HG03439 (cell line): ENCODE results near the gene CEP112.
"Not testable (repeated sequence)": the region's sequence is repeated elsewhere in the genome, so short reads cannot be mapped to it uniquely, and the experiment has no call there.

Experiments used
- ATAC-seq: cut with Tn5 transposase; IDR thresholded peaks from one replicate; pipeline ENCODE4 v1.9.1; 2021; ENCODE audit warnings: mild to moderate bottlenecking, moderate library complexity; ENCODE audit not compliant: unreplicated experiment

CEP112 gene

DNA sequence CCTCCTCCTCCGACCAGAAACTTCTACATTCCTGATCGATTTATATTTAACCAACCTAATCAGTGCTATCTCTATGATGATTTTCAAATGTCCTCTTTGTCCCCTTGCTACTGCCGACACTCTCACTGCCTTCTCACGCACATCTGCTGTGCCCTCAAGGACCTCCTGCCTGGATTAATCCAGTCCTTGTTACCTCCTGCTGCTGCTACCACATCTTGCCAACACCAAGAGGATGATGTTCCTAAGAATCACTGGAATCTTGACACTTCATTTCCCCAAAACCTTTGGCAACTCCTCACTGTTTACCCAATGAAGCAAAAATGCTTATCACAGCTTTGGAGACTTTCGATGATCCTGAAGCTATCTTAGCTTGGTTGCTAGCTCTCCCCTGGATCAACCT, 343.2 kb downstream of the CEP112 start:
- ATAC-seq = no peak

DNA sequence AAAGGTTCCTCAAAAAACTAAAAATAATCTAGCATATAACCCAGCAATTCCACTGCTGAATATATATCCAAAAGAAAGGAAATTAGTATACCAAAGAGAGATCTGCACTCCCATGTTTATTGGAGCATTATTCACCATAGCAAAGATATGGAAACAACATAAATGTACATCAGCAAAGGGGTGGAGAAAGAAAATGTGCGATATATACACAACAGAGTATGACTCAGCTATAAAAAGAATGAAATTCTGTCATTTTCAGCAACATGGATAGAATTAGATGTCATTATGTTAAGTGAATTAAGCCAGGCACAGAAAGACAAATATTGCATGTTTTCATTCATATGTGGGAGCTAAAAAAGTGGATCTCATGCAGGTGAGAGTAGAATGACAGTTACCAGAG, 350.8 kb downstream of the CEP112 start:
- no peak for ATAC-seq

DNA sequence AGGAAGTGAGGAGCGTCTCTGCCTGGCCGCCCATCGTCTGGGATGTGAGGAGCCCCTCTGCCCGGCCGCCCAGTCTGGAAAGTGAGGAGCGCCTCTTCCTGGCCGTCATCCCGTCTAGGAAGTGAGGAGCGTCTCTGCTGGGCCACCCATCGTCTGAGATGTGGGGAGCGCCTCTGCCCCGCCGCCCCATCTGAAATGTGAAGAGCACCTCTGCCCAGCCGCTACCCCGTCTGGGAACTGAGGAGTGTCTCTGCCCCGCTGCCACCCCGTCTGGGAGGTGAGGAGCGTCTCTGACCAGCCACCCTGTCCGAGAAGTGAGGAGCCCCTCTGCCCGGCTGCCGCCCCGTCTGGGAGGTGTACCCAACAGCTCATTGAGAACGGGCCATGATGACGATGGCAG, 354.7 kb downstream of the CEP112 start:
- ATAC-seq = not testable (repeated sequence)

DNA sequence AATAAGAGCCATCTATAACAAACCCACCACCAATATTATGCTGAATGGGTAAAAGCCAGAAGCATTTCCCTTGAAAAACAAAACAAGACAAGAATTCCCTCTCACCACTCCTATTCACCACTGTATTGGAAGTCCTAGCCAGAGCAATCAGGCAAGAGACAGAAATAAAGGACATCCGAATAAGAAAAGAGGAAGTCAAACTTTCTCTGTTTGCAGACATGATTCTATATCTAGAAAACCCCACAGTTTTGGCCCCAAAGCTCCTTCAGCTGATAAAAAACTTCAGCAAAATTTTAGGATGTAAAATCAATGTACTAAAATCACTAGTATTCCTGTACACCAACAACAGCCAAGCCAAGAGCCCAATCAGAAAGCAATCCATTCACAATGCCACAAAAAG, 358.7 kb downstream of the CEP112 start:
- ATAC-seq = no peak

DNA sequence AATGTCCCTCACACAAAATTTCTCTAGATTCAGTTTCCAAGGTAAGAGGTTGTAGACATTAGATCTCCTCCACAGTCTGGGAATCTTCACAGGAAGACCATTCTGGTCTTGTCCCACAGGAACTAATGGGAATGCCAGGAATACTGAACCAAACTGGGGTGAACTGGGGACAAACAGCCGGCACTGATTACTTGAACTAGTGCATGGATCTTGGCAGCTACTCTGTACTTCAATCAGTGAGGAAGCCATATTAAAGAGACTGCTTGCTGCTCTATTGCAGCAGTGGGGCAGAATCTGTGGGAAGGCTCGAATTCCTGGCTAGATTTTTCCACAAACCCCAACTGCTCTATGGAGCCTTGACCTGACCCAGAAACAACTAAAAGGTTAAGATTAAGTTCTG, 361.6 kb downstream of the CEP112 start:
- ATAC-seq = no peak

DNA sequence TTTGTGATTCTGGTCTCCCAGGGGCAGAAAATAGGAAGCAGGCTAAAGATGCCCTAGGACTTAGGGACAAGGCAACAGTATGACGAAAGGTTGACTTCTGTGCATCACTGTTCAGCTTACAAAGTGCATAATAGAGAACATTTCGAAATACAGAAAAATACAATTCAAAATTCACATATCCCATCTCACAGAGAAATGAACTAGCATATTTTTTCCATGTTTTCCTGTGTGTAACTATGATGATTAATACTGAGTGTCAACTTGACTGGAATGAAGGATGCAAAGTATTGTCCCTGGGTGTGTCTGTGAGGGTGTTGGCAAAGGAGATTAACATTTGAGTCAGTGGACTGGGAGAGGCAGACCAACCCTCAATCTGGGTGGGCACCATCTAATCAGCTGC, 365.4 kb downstream of the CEP112 start:
- ATAC-seq = not testable (repeated sequence)

DNA sequence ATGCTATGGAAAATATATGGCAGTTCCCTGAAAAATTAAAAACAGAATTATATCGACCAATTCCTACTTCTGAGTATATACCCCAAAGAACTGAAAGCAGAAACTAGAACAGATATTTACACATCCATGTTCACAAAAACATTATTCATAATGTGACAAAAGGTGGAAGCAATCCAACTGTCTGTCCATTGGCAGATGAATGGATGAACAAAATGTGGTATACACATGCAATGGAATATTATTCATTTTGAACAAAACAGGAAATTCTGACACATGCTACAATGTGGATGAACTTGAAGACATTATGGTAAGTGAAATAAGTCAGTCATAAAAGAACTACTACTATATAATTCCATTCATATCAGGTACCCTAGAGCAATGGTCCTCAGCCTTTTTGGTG, 367.0 kb downstream of the CEP112 start:
- ATAC-seq = no peak

DNA sequence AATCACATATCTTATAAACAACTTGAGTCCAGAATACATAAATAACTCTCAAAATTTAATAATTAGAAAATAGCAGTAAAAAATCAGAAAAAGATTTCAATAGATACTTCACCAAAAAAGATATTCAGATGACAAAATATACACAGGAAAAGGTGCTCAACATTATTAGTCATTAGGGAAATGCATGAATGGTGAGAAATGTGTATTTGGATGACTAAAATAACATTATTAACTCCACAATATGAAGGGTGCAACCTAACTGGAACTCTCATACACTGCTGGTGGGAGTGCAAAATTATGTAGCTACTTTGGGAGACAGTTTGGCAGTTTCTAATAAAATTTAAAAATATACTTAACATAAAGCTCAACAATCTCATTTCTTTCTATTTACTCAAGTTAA, 368.2 kb downstream of the CEP112 start:
- no peak for ATAC-seq

DNA sequence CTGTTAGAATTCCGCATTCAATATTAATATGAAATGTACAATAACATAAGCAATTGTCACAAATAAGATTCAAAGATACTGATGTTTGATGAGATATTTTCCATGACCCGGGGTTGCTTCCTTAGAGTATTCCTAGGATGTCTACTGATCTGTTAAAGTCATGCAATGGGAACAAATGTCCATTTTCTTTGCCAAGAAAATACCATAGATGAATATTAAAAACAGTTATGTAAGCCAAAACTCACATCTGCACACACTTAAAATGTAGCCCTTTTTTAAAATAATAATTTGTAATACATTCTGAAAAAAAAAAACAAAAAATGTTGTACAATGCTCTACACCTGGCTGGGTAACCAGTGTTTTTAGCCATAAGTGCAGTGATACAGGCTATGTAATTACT, 371.1 kb downstream of the CEP112 start:
- ATAC-seq = no peak

DNA sequence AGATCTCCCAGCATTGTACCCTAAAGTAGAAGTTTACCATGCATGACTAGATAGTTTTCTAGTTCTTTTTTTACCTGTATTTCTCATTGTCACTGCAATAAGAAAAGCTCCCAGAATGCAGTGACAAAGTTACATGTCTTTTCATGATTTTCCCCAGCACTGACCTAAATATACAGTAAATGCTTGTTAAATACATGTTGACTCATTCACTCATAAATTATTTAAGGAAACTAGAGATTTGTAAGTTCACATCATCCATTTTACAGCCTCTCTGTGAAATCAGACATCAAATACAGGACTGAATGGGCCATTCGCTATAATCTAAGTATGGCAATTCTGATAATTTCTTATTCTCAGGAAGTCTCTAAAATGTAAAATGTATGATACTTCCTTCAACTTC, 371.6 kb downstream of the CEP112 start:
- no peak for ATAC-seq

DNA sequence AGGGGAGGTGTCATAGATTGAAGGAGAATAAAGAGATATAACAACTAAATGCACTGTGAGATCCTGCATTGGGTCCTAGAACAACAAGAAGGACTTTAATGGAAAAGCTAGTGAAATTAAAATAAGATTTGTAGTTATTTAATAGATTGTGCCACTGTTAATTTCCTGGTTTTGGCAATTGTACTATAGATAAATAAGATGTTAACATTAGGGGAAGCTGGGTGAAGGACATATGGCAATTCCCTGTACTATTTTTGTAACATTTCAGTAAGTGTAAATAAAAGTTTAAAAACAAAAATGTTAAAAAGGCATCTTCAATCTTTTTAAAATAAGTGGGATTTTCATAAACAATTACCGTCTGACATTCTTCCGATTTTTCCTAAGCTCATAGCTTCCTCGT, 372.1 kb downstream of the CEP112 start:
- no peak for ATAC-seq

DNA sequence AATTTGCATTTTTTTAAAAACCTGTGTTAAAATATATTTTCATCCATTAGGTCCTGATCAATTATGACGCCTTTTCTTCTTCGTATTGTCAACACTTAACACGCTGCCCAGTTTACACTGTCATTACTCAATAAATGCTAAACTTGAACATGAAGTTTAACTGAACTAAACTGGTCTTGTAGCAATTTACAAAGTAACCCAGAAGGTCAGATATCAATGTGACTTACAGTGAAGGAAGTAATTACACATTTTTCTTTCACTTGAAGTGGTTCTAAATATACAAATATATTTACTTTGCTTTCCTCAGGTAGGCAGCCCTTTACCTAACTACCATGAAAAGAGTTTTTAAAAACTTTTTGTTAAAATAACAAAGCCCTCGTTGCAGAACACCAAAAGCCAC, 374.0 kb downstream of the CEP112 start:
- ATAC-seq = no peak

DNA sequence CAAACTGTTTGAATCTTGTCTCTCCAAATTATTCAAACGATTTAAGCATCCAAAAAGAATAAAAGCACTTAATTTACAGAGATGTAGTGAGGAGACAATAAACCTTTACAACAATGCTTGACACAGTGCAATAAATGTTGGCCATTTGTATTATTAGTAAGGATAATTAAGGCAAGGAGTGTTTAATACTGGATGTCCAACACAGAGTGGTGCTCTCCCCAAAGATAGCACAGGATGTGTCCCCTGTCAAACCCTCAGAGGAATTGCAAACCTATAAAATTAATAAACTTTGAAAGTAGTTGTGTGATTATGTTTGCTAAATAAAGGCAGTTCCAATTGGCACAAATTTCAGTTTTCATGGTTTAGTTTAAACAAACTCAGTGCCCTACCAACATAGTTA, 377.5 kb downstream of the CEP112 start:
- no peak for ATAC-seq

DNA sequence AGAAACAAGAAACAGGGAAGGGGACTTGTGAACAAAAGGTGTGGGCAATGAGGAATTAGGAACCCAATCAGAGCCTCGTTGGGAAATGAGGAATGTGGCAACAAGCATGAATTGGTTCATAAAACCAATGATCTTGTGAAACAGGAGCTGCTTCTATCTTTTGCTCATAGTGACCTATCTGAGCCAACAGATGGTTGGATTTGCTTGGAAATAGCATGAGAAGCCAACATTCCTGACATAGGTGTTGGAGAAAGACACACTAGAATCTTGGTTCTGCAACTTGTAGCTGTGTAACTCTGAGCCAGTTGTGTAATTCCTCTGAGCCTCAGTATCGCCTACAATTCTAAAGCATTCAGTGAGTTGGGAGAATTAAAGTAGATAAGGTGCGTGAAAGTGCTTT, 378.6 kb downstream of the CEP112 start:
- ATAC-seq = no peak

DNA sequence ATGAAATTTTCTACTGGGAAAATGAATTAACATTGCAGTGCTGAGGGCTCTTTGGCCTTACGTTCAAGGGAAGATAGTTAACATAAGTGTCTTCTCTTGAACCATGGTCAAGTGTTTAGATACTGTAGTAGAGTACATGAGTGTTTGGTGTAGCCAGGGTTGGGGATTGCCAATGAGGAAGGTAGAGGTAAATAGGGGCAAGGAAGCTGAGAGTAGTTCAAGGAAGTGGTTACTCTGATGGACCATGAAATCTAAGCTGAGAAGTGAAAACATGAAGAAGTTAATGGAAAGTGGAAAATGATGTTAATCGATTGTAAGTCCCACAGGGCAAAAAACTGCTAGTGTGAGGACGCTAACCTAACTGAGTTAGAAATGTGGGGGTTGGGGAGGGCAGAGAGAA, 380.9 kb downstream of the CEP112 start:
- no peak for ATAC-seq

DNA sequence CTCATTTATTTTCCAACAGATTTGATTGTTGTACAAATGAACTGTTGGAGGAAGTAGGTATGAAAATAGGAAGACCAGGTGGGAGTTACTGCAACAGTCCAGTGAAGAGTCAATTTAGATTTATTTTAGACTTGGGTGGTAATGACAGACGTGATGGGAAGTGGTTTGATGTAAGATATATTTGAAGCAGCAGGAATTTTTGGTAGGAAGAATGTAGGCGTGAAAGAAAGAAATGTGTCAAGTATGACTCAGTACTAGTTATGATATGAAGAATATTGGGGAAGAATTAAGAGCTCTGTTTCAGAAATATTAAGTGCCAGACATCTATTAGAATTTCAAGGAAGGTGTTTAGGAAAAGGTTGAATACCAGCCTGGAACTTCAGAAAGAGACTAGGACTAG, 382.6 kb downstream of the CEP112 start:
- ATAC-seq = no peak

DNA sequence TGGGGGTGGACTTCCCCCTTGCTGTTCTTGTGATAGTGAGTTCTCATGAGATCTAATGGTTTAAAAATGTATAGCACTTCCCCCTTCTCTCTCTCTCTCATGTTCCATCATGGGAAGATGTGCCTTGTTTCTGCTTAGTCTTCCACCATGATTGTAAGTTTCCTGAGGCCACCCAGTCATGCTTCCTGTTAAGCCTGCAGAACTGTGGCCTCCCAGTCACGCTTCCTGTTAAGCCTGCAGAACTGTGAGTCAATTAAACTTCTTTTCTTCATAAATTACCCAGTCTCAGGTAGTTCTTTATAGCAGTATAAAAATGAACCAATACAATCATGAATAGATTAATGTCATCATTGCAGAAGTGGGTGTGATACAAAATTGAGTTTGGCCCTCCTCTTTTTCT, 383.4 kb downstream of the CEP112 start:
- not testable (repeated sequence) for ATAC-seq

DNA sequence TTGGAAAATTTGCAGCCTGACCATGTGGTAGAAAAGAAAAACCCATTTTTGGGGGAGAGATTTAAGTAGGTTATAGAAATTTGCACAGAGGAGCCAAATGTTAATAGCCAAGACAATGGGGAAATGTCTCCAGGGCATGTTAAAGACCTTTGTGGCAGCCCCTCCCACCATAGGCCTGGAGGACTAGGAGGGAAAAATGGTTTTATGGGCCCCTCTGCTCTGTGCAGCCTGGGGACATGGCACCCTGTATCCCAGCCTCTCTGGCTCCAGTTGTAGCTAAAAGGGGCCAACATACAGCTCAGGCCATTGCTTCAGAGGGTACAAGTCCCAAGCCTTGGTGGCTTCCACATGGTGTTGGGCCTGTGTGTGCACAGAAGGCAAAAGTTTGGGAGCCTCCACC, 384.6 kb downstream of the CEP112 start:
- ATAC-seq = no peak

DNA sequence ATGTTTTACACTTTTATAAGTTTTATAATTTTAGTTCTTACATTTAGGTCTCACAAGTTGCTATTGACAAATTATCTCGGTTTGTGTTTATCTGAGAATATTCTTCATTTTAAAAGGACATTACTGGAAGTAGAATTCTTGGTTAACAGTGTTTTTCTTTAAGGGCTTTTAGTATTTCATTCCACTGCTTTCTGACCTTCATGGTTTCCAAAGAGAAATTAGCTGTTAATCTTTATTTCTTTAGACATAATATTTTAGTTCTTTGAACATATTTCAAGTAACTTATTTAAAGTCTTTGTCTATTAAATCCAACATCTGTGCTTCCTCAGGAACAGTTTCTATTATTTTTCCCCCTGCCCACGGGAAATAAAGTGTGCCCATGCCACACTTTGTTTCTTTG, 390.4 kb downstream of the CEP112 start:
- ATAC-seq = no peak

DNA sequence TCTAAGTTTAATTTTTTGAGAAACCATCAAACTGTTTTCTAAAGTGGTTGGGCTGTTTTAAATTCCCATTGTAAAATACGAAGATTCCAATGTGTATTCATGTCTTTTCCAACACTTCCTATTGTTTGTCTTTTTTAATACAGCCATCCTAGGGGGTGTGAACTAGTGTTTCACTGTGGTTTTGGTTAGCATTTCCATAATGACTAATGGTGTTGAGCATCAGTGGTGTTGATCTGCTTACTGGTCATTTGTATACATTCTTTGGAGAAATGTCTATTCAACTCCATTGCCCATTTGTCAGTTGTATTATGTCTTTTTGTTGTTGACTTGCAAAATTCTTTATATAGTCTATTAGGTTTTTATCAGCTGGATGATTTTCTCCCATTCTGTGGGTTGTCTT, 391.3 kb downstream of the CEP112 start:
- ATAC-seq = no peak

DNA sequence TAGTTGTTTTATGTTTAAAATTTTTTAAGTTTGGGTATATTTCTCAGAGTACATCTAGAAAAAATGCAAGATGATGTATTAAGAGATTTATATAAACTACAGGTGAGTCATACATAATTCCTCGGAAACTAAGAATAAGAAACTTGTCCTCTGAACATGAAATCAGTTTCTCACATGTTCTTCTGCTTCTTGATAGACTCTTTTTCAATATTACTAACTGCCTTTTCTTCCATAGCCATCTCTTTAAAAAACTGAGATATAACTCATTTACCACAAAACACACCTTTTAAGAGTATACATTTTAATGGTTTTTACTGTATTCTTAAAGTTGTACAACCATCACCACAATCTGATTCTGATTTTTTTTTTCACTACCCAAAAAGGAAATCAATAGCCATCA, 392.1 kb downstream of the CEP112 start:
- ATAC-seq = no peak

DNA sequence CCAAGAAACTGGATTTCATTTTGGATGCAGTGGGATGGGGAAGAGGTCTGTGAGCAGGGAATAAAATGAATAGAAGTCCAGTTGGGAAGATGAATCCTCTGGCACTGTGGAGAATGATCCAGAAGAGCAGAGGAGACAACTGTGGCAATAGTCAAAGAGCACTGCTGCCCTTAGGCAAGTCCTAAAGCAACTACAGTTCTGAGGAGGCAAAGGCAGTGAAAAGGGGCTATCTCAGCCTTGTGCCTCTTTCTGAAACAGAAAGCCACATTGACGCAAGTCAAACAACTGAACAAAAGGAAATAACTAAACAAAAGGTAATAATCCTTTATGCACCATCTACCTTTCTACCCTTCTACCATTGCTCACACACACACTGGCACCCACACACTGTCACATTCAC, 392.5 kb downstream of the CEP112 start:
- no peak for ATAC-seq

DNA sequence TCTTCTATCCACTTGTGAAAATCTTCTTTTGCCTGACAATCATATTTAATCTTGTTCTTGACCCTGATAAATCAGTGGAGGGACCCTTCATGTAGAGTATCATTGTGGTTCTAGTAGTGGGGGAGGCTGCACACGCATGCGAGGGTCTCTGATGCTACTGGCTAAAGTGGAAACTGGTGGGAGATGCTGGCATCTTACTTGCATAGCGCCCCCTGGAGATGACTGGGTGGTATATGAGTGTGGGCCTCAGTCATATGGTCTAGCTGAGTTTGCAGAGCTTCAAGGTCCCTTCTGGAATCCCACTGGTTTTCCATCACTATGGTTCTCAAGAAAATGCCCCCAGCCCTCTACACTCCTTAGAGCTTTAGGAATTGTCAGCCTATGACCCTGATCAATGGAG, 394.1 kb downstream of the CEP112 start:
- no peak for ATAC-seq

DNA sequence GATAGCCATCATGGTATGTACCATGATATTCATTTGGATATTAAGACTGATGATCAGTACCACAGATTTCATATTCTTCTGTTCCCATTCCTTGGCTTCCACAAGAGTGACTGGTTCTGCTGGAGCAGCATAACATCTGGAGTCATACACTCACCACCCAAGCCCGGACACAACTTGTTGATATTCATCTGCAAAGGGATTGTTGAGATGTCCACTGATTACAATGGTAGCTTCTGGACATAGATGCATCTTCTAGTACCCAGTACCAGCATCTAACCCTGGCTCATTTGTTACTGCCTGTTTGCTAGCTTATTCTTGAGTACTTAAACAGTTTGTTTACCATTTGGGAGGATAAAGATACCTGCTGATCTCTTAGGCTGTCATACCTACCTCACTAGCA, 394.8 kb downstream of the CEP112 start:
- ATAC-seq = no peak
